Iris pigment epithelial cell (primary cell): ENCODE data around the gene ENDOD1.

Experiments
- DNase-seq: peaks from one replicate; pipeline ENCODE4 v3.0.0-alpha.2; 2011; ENCODE audit warnings: low read depth

Gene ENDOD1

DNA sequence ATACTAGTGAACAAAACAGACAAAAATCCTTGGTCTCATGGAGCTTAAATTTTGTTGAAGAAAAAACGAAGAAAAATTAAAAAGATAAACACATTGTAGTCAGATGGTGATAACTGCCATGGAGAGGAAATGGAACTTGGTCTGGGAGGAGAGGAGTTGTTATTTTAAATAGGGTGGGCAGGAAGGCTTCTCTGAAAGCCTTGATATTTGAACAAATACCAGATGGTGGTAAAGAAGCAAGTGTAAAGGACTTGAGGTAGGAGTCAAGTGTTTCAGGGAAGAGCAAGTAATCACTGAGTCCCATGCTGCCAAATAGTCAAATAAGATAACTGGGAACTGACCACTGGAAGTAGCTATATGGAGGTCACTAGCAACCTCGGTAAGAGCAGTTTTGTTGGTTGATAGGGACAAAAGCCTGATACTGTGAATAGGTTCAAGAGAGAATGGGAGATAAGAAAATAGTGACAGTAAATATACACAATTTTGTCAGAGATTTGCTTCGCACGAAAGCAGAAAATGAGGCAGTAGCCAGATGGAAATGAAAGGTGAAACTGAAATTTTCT, 86.3 kb downstream of the ENDOD1 start:
- DNase-seq, result no peak
